HG03520 (cell line): ENCODE data around the gene SLC6A8.
"Not testable (repeated sequence)": the region's sequence is repeated elsewhere in the genome, so short reads cannot be mapped to it uniquely, and the experiment has no call there.

Source experiments
- ATAC-seq: cut with Tn5 transposase; IDR thresholded peaks from one replicate; pipeline ENCODE4 v1.9.1; 2021; ENCODE audit warnings: mild to moderate bottlenecking, moderate library complexity; ENCODE audit not compliant: unreplicated experiment

SLC6A8 gene

DNA sequence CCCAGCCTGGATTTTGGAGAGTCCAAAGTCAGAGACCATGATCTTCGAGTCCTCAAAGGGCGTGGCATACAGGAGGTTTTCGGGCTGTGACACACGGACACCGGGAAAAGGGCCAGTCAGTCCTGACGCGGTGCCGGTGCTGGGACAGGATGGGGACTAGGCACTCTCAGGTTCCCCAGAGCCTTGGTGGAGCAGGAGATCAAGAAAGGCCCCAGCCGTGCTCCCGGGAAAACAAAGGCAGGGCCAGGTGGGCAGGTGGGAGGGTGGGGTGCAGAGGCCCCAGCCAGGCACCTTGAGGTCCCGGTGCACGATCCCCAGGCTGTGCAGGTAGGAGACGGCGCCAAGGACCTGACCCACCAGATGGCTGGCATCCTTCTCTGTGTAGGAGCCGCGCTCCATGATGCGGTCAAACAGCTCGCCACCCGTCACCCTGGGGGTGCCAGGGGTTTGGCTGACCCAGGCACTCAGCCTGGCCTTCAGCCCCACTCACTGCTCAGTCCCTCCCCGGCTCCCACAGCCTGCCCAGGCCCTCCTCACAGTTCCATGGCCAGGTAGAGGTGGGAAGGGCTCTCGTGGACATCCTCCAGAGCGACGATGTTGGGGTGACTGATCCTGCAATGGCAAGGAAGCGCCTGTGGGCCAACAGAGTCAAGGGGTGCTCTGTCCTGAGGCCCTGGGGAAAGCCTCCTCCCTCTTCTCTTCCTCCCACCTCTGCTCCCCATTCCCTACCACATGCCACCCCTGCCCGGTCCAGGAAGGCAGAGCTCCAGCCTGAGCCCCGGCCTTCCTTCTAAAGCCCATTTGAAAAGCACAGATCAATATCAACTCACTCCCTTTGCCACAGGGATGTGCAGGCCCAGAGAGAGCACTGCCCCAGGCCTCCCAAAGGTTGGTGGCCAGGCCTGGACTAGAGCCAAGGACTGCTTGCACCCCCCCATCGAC lies 15.9 kb upstream of the SLC6A8 start:
- no peak for ATAC-seq

DNA sequence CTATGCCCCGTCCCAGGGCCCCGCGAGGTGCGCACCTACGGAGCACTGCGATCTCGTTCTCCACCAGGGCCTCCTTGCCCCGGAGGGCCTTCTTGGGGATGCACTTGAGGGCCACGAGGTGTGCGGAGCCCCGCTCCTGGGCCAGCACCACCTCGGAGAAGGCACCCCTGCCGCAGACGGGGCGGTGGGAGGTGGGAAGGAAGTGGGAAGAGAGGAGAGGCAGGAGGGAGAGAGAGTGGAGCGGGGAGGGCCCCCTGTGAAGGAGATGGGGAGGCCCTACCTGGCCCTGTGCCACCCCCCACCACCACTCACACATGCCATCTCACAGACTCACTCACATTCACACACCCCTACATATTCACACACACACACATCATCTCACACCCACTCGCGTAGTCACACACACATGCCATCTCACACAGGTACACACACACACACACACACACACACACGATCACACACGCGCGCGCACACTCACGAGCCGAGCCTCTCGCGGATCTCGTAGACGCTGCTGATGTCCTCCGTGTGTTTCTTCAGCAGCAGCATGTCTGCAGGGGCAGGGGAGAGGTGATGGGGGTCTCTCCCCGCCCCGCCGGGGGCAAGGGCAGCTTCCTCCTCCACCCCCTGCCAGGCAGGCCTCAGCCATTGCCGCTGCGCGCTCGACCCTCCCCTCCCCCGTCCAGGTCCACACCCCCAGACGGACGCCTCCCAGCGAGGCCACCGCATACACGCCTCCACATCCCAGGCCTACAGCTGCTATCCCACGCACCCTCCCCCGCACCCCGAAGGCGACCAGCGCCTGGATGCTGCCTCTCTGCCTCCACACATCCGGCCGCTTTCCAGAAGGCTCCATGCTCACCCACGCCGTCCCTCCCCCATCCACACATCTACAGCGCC lies 14.9 kb upstream of the SLC6A8 start:
- no peak for ATAC-seq

DNA sequence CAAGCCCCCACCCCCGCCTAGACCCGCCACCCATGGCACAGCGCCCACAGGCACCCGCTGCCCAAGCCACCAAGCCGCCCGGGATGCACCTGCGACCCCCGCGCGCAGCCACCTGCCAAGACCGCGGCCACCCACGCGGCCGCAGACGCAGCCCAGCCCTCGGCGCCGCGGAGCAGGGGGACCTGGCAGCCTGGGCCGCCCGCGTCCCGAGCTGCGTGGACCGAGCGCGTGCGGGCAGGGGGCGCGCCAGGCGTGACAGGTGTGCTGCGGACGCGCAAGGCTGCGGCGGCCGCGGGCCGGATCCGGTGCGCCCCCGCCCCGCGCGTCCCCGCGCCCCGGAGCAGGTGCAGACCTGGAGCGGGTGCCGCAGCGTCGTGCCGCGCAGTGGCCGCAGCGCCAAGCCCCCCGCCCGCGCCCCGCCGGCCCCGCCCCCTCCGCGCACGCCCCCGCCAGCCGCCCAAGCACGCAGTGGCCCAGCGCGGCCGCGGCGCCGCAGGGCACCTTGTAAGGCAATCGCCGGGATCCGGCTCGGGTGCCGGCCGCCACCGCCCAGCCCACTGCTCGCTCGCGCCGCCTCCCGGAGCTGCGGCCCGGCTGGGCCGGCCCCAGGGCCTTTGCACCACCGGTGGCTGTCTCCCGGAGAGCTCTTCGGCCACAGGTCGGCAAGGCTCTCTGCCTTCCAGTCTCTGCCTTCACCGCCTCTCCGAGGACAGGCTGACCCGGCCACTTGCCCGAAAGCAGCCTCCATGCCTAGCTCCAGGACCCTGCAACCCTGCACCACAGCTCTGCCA lies 14.1 kb upstream of the SLC6A8 start, which contains the start of gene PNCK:
PNCK (minus strand) TSS at position 386 of the 791 bp plus-strand sequence. CDS start 737 bp downstream, outside the sequence.
- no peak for ATAC-seq

DNA sequence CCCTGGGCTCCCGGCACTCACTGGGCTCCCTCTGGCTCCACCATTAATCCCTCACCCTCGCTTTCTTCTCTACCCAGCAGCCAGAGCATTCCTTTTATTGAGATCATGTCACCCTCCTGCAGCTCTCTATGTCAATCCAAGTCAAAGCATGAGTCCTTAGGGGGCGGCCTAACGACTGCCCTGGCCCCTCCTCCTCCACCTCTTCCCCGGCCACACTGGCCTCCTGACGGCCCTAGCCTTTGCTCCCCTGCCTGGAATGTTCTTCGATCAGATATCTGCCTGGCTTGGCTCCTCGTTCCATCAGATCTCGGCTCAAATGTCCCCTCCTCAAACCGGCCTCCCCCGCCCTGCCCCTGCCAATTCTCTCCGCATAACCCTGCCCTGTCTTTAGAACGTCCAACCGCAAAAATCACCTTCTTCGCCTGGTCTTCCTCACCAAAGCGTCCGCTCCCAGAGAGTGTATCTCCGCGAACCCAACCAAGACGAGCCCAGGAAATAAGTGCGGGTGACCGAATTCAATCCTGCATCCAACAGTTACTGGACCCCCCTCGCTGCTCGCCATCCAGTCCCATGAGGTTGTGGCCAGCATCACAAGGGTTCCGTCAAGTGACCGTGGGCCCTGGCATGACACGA lies 13.4 kb upstream of the SLC6A8 start:
- ATAC-seq = no peak

DNA sequence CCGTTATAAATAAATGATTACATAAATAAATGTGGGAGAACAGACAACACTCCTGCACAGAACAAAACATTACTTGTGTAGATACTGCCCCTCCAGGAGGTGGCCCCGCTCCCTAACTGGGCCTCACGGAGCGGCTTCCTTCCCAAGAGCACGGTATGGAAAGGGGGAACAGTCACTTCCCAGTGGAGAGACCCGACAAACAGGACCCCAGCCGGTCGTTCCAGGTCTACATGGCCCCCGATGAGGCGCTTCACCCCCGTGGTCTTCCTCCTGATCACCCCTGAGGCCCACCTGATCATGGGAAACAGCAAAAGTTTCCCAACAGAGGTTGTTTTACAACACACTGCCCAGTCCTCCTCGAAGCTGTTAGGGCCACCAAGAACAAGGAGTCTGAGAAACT lies 6.6 kb upstream of the SLC6A8 start:
- no peak for ATAC-seq

DNA sequence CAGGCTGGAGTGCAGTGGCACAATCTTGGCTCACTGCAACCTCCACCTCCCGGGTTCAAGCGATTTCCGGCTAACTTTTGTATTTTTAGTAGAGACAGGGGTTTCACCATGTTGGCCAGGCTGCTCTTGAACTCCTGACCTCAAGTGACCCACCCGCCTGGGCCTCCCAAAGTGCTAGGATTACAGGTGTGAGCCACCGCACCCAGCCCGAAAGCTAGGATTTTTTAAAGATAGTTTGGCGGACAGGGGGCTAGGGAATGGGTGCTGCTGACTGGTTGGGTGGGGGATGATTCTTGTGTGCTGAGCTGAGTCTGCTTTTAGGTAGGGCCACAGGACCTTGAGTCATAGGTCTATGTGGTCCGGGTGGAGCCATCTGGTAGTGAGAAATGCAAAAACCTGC lies 4.2 kb upstream of the SLC6A8 start:
- not testable (repeated sequence) for ATAC-seq

DNA sequence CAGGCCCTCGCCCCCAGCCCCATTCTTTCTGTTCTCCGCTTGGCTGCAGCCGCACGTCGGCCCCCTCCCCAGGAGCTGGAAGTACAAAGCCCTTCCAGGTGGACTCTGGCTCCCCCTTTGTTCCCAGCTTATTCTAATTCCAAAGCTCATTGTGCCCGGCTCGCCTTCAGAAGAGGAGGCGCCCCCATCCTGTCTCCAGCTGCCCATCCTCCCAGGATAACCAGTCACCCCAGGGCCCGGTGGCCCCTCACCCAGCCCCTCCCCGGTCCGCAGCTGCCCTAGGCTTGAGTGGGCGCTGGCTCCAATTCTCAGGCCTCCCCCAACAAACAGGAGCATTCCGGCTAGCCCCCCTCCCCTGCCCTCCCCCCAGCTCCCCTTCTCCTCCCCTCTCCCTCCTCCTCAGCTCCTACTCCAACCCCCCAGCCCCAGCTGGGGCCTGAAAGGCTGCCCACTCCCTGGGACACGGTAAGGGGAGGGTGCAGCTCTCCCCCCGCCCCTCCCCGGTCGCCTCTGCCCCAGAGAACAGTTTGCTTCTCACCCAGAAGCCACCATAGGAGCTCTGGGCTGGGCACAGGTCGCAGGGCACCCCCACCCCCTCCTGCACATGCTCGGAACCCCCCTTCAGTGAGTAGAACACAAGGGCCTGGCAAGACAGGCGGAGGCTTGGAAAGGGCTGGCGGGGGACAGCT lies 3.1 kb upstream of the SLC6A8 start:
- no peak for ATAC-seq

DNA sequence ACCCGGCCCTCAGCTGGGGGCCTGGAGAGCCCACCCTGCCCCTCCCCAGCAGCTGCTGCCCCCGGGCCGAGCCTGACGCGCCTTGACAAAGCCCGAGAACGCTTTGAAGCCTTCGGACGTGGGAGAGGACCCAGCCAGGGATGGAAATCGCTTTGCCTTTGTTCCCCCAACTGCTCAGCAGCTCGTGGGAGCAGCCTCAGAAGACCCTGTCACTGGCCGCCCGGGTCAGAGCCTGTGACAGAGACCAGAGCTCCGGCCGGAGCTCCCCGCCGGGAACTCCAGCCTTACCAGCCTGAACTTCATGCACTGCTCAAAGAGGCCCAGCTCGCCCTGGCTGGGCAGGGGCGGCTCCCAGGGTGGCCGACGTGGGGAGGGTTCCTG lies 2.6 kb upstream of the SLC6A8 start:
- ATAC-seq = no peak

DNA sequence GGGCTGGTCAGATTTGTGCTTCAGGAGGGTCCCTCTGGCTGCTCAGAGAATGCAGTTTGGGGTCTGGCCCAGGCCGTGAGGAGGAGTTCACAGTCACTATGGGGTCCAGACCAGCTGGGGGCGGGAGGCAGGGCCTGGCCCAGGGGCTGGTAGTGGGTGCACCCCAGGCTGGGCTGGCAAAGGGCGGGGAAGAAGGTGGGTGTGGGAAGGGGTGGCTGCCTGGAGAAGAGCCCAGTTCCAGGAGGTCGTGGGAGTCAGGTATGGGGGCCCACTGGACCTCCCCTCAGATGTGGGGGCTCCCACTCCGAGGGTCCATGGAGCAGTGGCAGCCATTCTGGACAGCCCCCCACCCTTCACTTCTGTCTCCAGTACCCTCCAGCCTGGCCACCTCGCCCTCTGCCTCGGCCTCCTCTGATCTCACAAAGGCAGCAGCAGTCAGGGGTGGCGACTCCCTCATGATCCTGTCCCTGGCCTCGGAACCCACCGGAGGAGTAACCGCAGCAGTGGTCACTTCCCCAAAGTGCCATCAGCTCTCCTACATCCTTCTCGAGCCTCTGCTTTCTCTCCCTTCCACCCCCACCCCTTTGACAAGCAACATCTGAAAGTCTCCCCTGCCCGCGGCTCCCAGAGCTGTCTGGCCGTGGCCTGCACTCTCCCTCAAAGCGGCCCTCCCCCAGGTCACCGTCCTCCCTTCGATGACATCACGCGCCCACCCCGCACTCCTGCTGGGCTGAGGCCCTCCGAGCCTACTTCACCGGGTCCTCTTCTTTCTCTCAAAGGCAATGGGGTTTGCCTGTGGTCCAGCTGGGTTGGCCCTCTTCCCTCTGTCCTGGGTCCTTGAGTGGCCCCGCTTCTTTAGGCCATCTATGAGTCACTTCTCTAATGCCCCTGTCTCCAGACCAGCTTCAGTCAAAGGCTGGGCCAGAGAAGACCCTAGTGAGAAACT lies 1.7 kb upstream of the SLC6A8 start:
- ATAC-seq = no peak

DNA sequence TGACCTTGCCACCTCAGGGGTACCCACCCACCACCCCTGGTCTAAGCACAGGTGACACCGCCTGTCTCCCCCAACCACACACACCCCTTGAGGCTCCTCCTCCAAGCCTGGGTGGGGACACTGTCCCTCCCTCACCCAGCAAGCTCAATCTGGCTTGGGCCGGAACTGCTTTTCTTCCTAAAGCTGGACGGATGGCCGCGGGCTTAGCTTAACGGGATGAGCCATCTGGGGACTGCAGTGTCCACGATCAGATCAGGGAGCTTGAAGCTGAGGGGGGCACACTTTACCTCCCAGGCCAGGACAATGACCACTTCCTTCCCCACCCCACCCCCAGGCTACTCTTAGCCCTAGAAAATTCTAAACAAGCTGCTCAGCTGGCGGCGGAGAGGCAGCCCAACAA lies 1.0 kb upstream of the SLC6A8 start:
- no peak for ATAC-seq

DNA sequence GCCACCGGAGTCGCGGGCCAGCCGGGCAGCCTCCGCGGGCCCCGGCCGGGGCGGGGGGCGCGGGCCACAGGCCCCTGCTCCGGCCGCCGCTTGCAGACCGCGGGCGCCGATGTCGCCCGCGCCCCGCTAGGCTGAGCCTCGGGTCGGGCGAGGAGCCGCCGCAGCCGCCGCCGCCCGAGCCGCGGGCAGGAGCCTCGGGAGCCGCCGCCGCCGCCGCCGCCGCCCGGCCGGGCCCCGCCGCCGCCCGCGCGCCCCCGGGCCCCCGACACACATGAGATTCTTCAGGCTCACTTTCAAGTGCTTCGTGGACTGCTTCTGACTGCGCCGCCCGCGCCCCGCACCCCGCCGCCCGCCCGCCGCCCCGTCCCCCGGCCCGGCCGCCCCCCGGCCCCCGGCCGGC lies 345 bp downstream of the SLC6A8 start:
- no peak for ATAC-seq

DNA sequence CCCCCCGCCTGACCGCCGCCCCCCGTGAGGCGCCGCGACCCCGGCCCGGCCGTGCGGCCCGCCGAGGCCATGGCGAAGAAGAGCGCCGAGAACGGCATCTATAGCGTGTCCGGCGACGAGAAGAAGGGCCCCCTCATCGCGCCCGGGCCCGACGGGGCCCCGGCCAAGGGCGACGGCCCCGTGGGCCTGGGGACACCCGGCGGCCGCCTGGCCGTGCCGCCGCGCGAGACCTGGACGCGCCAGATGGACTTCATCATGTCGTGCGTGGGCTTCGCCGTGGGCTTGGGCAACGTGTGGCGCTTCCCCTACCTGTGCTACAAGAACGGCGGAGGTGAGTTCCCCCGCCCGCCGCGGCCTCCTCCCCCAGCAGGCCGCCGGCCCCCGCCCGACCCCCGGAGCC lies 780 bp downstream of the SLC6A8 start:
- ATAC-seq = no peak

DNA sequence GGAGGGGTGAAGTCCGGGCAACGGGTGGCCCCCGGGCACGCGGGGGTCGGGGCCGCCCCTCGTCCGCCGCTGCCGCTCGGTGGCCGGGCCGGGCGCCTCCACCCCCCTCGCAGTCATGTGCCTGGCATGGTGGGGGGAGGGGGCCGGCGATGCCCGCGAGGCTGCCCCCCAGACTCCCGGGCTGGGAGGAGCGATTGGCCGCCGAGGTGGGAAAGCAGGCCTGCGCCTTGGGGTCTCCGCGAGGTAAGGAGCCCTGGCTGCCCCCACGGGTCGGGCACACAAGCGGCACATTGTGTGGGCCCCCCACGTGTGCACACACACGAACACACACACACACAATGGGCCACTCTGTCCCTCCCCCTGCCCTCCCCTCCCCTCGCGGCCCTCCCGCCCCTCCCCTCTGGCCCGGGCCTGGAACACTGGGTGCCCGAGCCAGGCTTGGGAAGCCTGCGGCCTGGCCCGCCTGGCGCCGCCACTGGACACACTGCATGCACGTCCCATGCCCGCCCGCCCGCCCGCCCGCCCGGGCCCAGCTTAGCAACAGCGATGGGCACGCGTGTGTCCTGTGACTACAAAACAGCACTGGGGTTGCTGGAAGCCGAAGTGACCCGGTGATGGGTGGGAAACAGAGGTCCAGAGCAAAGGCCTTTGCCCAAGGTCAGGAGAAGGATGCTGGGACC lies 1.3 kb downstream of the SLC6A8 start:
- no peak for ATAC-seq

DNA sequence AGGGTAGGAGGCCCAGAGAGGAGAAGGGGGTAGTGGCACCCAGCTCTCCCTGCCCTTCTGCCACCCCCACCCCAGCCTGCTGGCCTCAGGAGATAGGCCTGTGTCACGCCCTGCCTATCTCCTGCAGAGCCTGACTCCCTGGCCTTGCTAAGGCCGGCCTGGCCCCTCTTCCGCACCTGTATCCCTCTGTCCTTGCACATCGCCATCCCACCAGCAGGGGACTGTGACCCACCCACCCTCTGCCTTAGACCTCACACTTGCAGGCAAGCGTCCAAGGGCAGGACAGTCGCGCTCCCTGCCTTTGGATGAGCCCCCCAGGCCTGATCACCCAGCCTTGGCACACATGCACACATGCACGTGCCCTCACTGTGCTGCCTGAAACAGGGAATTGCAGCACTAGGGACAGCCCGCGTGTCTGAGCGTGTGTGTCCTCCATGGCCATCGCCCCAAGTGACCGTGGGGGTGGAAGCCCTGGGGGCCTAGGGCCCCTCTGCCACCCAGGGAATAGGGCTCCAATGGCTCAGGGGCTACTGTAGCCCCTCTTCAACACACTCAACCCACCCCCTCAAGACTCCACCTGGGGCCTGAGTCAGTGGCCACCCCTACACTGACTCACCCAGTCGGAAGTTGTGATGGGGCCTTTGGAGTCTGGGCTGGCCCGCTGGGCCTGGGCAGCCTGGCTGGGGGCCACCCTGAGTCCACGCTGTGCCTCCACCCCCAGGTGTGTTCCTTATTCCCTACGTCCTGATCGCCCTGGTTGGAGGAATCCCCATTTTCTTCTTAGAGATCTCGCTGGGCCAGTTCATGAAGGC lies 2.1 kb downstream of the SLC6A8 start:
- ATAC-seq = no peak

DNA sequence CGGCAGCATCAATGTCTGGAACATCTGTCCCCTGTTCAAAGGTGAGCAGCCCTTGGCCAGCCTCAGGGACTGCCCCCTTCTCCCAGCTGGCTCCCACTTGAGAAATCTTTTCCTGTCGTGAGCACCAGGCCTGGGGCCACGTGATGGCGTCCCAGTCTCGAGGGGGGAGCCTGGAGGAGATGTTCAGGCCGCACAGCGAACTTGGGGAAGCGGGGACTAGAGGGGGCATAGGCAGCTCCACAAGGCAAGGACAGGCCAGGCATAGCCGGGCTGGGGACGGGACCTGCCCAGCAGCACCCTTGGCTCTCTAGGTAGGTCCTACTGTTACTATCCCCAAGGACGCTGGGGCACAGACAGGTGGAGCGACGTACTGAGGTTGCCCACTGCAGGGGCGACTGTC lies 2.7 kb downstream of the SLC6A8 start:
- no peak for ATAC-seq

DNA sequence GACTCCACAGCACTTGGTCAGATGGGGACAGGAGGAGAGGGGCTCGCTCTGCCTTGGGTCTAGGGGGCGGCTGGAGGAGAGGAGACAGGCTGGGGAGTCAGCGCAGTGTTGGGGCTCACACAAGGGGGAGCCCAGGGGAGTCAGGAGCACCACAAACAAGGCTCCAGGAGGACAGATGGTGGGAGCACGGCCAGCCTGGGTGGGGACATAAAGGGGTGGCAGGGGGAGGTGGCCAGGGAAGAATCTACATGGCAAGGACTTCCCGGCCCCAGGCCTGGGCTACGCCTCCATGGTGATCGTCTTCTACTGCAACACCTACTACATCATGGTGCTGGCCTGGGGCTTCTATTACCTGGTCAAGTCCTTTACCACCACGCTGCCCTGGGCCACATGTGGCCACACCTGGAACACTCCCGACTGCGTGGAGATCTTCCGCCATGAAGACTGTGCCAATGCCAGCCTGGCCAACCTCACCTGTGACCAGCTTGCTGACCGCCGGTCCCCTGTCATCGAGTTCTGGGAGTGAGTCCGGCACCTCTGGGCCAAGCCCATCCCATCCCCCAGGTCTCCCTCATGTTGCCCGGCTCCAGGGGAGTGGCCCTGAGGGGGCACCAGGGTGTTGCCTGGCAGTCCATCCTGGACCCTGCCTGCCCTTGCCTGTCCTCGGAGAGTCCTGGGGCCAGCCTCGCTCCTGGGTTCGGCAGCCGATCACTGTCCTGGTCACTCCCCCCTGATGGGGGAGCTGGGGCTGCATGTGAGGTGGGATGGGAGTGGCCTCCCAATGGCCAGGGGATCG lies 3.5 kb downstream of the SLC6A8 start:
- ATAC-seq = not testable (repeated sequence)

DNA sequence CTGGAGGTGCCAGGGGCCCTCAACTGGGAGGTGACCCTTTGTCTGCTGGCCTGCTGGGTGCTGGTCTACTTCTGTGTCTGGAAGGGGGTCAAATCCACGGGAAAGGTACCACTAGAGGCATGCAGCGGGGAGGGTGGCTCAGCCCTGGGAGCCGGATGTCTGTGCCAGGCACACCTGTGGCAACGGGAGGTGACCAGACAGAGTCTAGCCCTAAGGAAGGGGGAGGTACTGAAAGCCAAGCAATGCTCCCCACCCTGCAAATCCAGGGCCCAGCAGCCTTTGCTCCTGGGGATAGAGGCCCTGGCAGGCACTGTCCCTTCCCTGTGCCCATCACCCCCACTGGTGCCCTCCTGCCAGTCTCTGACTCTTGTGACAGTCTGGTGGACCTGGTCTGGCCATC lies 4.3 kb downstream of the SLC6A8 start:
- ATAC-seq = no peak
